HepG2 (cell line): ENCODE data around the gene NELFB. TPM values are rescaled to one million over a fixed set of nuclear protein-coding genes. Genes with fewer than 3 reads are reported as not detected.

Source experiments
- AKAP8 ChIP-seq: sonication (generic); formaldehyde crosslinking; IDR thresholded peaks from 2 replicates; pipeline ENCODE4 v1.5.1; 2020; ENCODE audit warnings: mild to moderate bottlenecking, missing genetic modification reagents
- ARNT2 ChIP-seq: sonication (generic); formaldehyde crosslinking; IDR thresholded peaks from 2 replicates; pipeline ENCODE4 v1.8.0; 2022; ENCODE audit warnings: mild to moderate bottlenecking, low read depth, missing genetic modification reagents, moderate library complexity
- CREB1 ChIP-seq, 2 experiments: fragments of 450-650 bp in 1 of 2; IDR thresholded peaks; 2 replicates each; pipeline ENCODE4 v1.6.1; 2016 to 2017; ENCODE audit warnings: control low read depth in 1 of 2, mild to moderate bottlenecking in 1 of 2, missing compliant biosample characterization in 1 of 2, missing genetic modification characterization in 1 of 2
- DR1 ChIP-seq: sonication (generic); formaldehyde crosslinking; IDR thresholded peaks from 2 replicates; pipeline ENCODE4 v1.8.0; 2021; ENCODE audit warnings: mild to moderate bottlenecking, missing genetic modification reagents, inconsistent platforms
- FUBP1 ChIP-seq: sonication (generic); formaldehyde crosslinking; IDR thresholded peaks from 2 replicates; pipeline ENCODE4 v1.5.1; 2020; ENCODE audit warnings: missing genetic modification reagents, mild to moderate bottlenecking, borderline replicate concordance
- GMEB1 ChIP-seq: sonication (generic); formaldehyde crosslinking; IDR thresholded peaks from 2 replicates; pipeline ENCODE4 v1.5.1; 2020; ENCODE audit warnings: missing genetic modification reagents, mild to moderate bottlenecking, borderline replicate concordance
- KMT2A ChIP-seq: sonication (generic); formaldehyde crosslinking; IDR thresholded peaks from 2 replicates; pipeline ENCODE4 v1.4.0; 2020; ENCODE audit warnings: missing genetic modification reagents
- MZF1 ChIP-seq: sonication (generic); formaldehyde crosslinking; IDR thresholded peaks from 2 replicates; pipeline ENCODE4 v1.8.1; 2023; ENCODE audit warnings: mild to moderate bottlenecking, missing genetic modification reagents, borderline replicate concordance
- NFE2L2 ChIP-seq: fragments of 150-350 bp; IDR thresholded peaks from 2 replicates; pipeline ENCODE4 v1.6.1; 2014; ENCODE audit warnings: low read length
- PHF20 ChIP-seq: sonication (generic); formaldehyde crosslinking; IDR thresholded peaks from 2 replicates; pipeline ENCODE4 v1.5.0; 2020; ENCODE audit warnings: mild to moderate bottlenecking, missing genetic modification reagents
- REPIN1 ChIP-seq: sonication (generic); formaldehyde crosslinking; IDR thresholded peaks from 2 replicates; pipeline ENCODE4 v1.8.0; 2022; ENCODE audit warnings: missing genetic modification reagents, low read depth, mild to moderate bottlenecking, borderline replicate concordance
- RFX5 ChIP-seq: IDR thresholded peaks from 2 replicates; pipeline ENCODE4 v1.6.1; 2011; ENCODE audit warnings: low read depth, low read length, improper control_type of control experiment
- RORA ChIP-seq: sonication (generic); formaldehyde crosslinking; IDR thresholded peaks from 2 replicates; pipeline ENCODE4 v1.5.0; 2020; ENCODE audit warnings: mild to moderate bottlenecking, missing genetic modification reagents, moderate library complexity
- SIX4 ChIP-seq: sonication (generic); formaldehyde crosslinking; IDR thresholded peaks from 2 replicates; pipeline ENCODE4 v1.4.0; 2020; ENCODE audit warnings: missing genetic modification reagents
- SMARCE1 ChIP-seq: fragments of 450-650 bp; IDR thresholded peaks from 2 replicates; pipeline ENCODE4 v1.6.1; 2017; ENCODE audit warnings: borderline replicate concordance
- TFAP4 ChIP-seq: sonication (generic); IDR thresholded peaks from 2 replicates; pipeline ENCODE4 v1.6.1; 2016; ENCODE audit warnings: low read depth, borderline replicate concordance
- TFDP1 ChIP-seq: IDR thresholded peaks from 2 replicates; pipeline ENCODE4 v1.6.1; 2016; ENCODE audit warnings: missing compliant biosample characterization, missing genetic modification reagents, borderline replicate concordance
- ZBTB8A ChIP-seq: sonication (generic); formaldehyde crosslinking; IDR thresholded peaks from 2 replicates; pipeline ENCODE4 v1.4.0; 2020; ENCODE audit warnings: mild to moderate bottlenecking, low read depth, missing genetic modification reagents, borderline replicate concordance
- ZFP41 ChIP-seq: sonication (generic); formaldehyde crosslinking; IDR thresholded peaks from 2 replicates; pipeline ENCODE4 v1.4.0; 2020; ENCODE audit warnings: mild to moderate bottlenecking, missing genetic modification reagents, borderline replicate concordance
- ZKSCAN5 ChIP-seq: sonication (generic); formaldehyde crosslinking; IDR thresholded peaks from 2 replicates; pipeline ENCODE4 v1.5.1; 2020; ENCODE audit warnings: mild to moderate bottlenecking, missing genetic modification reagents
- ZNF30 ChIP-seq: sonication (generic); formaldehyde crosslinking; IDR thresholded peaks from 2 replicates; pipeline ENCODE4 v1.5.0; 2020; ENCODE audit warnings: mild to moderate bottlenecking, missing genetic modification reagents
- ZNF557 ChIP-seq: sonication (generic); formaldehyde crosslinking; IDR thresholded peaks from 2 replicates; pipeline ENCODE4 v1.4.0; 2020; ENCODE audit warnings: missing genetic modification reagents
- ZNF607 ChIP-seq: sonication (generic); formaldehyde crosslinking; IDR thresholded peaks from 2 replicates; pipeline ENCODE4 v1.5.1; 2020; ENCODE audit warnings: missing genetic modification reagents, mild to moderate bottlenecking, borderline replicate concordance
- ZSCAN9 ChIP-seq: IDR thresholded peaks from 2 replicates; pipeline ENCODE4 v1.6.1; 2016; ENCODE audit warnings: borderline replicate concordance
- polyA plus RNA-seq, 8 experiments: library from polyadenylated mRNA; depleted of rRNA in 3 of 8; stranded (reverse) in 7 of 8; unstranded in 1 of 8; fragments of >200 nt; fragmentation: Illumina TruSeq in 4 of 8; extraction: Trizol in 4 of 8; gene quantifications; 2 replicates each; pipeline versions ENCODE4 v1.2.1 to v1.2.3, GENCODE V29; 2011 to 2016; ENCODE audit warnings: low read depth in 4 of 8, missing spikeins in 1 of 8, mixed read lengths in 1 of 8; ENCODE audit not compliant: insufficient read depth in 1 of 8
- total RNA-seq, 5 experiments: library from RNA; depleted of rRNA; stranded (reverse); fragments of >200 nt; fragmentation: Illumina TruSeq; extraction: Trizol; gene quantifications; 2 replicates each; pipeline ENCODE4 v1.2.3, GENCODE V29; 2016; ENCODE audit warnings: low read depth in 1 of 5

Gene NELFB
- total and polyA plus RNA-seq, 2 of the 13 experiments (the other 11 are each of a cell fraction or from before 2014, with no cell fraction given) = 26.5 to 45.8 TPM

- TF ChIP-seq REPIN1 (CRISPR knock-in tag) = peak; percentile 20; the same call in 1 of the 2 replicates
- TF ChIP-seq TFDP1 (CRISPR knock-in tag) = peak; percentile 40; the same call in 1 of the 2 replicates
- no peak for TF ChIP-seq AKAP8 (CRISPR knock-in tag)
- no peak for TF ChIP-seq FUBP1 (CRISPR knock-in tag)
- TF ChIP-seq ARNT2 (CRISPR knock-in tag) = peak; percentile 78; the same call in 1 of the 2 replicates
- no peak for TF ChIP-seq ZKSCAN5 (CRISPR knock-in tag)
- TF ChIP-seq SIX4 (CRISPR knock-in tag) = no peak
- TF ChIP-seq PHF20 (CRISPR knock-in tag) = peak; percentile 60
- no peak; the same call in 1 of the 2 replicates for TF ChIP-seq ZSCAN9
- TF ChIP-seq ZNF557 (CRISPR knock-in tag) = no peak
- no peak for TF ChIP-seq RORA (CRISPR knock-in tag)
- TF ChIP-seq RFX5 = no peak
- no peak for TF ChIP-seq MZF1 (CRISPR knock-in tag)
- no peak for TF ChIP-seq CREB1 (IDR thresholded peaks at IDR 0.05)
- no peak for TF ChIP-seq CREB1 (CRISPR knock-in tag; IDR thresholded peaks at IDR 0.05)
- TF ChIP-seq GMEB1 (CRISPR knock-in tag) = peak; percentile 40; the same call in 1 of the 2 replicates
- TF ChIP-seq TFAP4 = peak; percentile 11; the same call in 1 of the 2 replicates
- TF ChIP-seq DR1 (CRISPR knock-in tag) = peak; percentile 56; the same call in 1 of the 2 replicates
- no peak for TF ChIP-seq NFE2L2
- peak; percentile 54; the same call in 1 of the 2 replicates for TF ChIP-seq ZBTB8A (CRISPR knock-in tag)
- TF ChIP-seq KMT2A (CRISPR knock-in tag) = no peak; the same call in 1 of the 2 replicates
- TF ChIP-seq ZFP41 (CRISPR knock-in tag) = no peak
- no peak for TF ChIP-seq ZNF30
- peak; percentile 63; the same call in 1 of the 2 replicates for TF ChIP-seq ZNF607
- TF ChIP-seq SMARCE1 = no peak
These were observed 37.6 kb upstream of the NELFB start (continued) for GRCh38 chr9:137217276-137218211.
